KMS-11 (cell line): Measurements from ENCODE around the gene GAB2.

Source experiments
- H2AFZ ChIP-seq: fragments of 200-600 bp; sonication (generic); 2 replicates; pipeline ENCODE4 v1.6.1; 2016; ENCODE audit warnings: antibody characterized with exemption, mixed run types, low read depth
- H3K27ac ChIP-seq: fragments of 200-600 bp; sonication (generic); 2 replicates; pipeline ENCODE4 v1.6.1; 2016; ENCODE audit warnings: mild to moderate bottlenecking, mixed run types
- H3K27me3 ChIP-seq: fragments of 200-600 bp; sonication (generic); 2 replicates; pipeline ENCODE4 v1.6.1; 2017; ENCODE audit warnings: mild to moderate bottlenecking, low read depth, mixed run types, moderate library complexity; ENCODE audit not compliant: insufficient read depth
- H3K36me3 ChIP-seq: fragments of 200-600 bp; sonication (generic); 2 replicates; pipeline ENCODE4 v1.6.1; 2017; ENCODE audit warnings: mild to moderate bottlenecking, mixed run types; ENCODE audit not compliant: insufficient read depth
- H3K4me1 ChIP-seq: fragments of 200-600 bp; sonication (generic); 2 replicates; pipeline ENCODE4 v1.6.1; 2016; ENCODE audit warnings: mild to moderate bottlenecking, low read depth, mixed run types; ENCODE audit not compliant: poor library complexity, severe bottlenecking
- H3K4me2 ChIP-seq: fragments of 200-600 bp; sonication (generic); 2 replicates; pipeline ENCODE4 v1.7.0; 2016; ENCODE audit warnings: mild to moderate bottlenecking, mixed run types
- H3K4me3 ChIP-seq: fragments of 200-600 bp; sonication (generic); IDR thresholded peaks from 2 replicates; pipeline ENCODE4 v1.6.1; 2017; ENCODE audit warnings: low read depth, low read length, mixed read lengths; ENCODE audit not compliant: insufficient read depth
- H3K79me2 ChIP-seq: fragments of 200-600 bp; sonication (generic); 2 replicates; pipeline ENCODE4 v1.6.1; 2016; ENCODE audit warnings: low read depth, mixed run types; ENCODE audit not compliant: insufficient read depth
- H3K9ac ChIP-seq: fragments of 200-600 bp; sonication (generic); 2 replicates; pipeline ENCODE4 v1.6.1; 2016; ENCODE audit warnings: mild to moderate bottlenecking, mixed run types
- H4K20me1 ChIP-seq: fragments of 200-600 bp; sonication (generic); 2 replicates; pipeline ENCODE4 v1.6.1; 2016; ENCODE audit warnings: mild to moderate bottlenecking, mixed run types; ENCODE audit not compliant: insufficient read depth
- CTCF ChIP-seq: fragments of 200-600 bp; sonication (generic); conservative IDR thresholded peaks from 2 replicates; pipeline ENCODE4 v1.6.1; 2017; ENCODE audit warnings: low read depth, mild to moderate bottlenecking, antibody characterized with exemption, low read length, moderate library complexity, mixed read lengths

GAB2 gene

DNA sequence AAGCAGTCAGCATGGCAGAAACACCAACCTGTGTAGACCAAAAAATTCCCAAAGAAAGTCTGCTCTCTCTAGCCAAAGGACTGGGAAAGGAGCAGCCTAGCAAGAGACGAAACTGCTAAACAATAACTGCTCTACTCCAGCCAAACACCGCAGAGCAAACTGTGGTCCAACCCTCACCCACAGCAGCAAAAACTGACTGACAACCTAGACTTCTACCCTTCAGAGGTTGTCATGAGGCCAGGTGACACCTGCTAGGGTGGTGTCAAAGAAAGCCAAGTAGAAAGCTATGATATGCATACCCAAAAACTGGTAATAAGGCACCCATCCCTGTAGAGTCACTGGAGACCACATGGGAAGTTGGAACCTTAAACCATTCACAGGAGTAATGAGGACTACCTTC lies 11.8 kb downstream of the GAB2 start:
- Histone ChIP-seq H3K79me2 (no peaks in the 10 kb centered on the region), H2AFZ (no peak overlapping the region), H3K36me3 (no peaks in the 10 kb centered on the region), H3K4me1 (no peaks in the 10 kb centered on the region), H3K9ac (no peak overlapping the region), H3K4me2 (no peak overlapping the region), H4K20me1 (no peaks in the 10 kb centered on the region), H3K27ac (no peak overlapping the region), H3K4me3 (no peak overlapping the region), H3K27me3 (no peaks in the 10 kb centered on the region)
- TF ChIP-seq CTCF = no peak

DNA sequence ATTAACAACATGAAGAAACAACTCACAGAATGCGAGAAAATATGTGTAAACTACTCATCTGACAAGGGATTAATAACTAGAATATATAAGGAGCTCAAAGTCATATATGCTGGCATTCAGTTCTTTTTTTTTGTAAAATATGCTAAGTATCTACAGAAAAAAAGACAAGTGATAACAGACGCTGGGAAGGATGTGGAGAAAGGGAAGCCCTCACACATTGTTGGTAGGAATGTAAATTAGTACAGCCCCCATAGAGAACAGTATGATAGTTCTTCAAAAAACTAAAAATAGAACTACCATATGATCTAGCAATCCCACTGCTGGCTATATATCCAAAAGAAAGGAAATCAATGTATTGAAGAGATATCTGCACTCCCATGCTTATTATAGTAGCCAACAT lies 13.8 kb downstream of the GAB2 start:
- H3K4me2 ChIP-seq = no peak overlapping the region
- H3K79me2 ChIP-seq = no peaks in the 10 kb centered on the region
- H3K27ac ChIP-seq = no peak overlapping the region
- H2AFZ ChIP-seq = no peak overlapping the region
- no peaks in the 10 kb centered on the region for H4K20me1 ChIP-seq
- no peak overlapping the region for H3K4me3 ChIP-seq
- H3K4me1 ChIP-seq = no peaks in the 10 kb centered on the region
- TF ChIP-seq CTCF = no peak
- H3K27me3 ChIP-seq = no peaks in the 10 kb centered on the region
- H3K9ac ChIP-seq = no peak overlapping the region
- H3K36me3 ChIP-seq = no peaks in the 10 kb centered on the region

DNA sequence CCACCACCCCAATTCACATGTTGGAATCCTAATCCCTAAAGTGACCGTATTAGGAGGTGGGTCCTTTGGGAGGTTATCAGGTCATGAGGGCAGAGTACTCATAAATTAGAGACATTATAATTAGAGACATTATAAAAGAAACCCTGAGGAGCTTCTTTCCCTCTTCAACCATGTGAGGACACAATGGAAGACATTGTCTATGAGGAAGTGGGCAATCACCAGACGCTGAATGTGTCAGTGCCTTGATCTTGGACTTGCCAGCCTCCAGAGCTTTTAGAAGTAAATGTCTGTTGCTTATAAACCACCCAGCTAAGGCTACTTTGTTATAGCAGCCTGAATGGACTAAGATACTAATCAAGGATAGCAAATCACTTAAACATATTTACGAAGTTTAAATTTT lies 14.8 kb downstream of the GAB2 start:
- Histone ChIP-seq H2AFZ (no peak overlapping the region), H3K27ac (no peak overlapping the region), H3K79me2 (no peaks in the 10 kb centered on the region), H3K36me3 (no peaks in the 10 kb centered on the region), H4K20me1 (no peaks in the 10 kb centered on the region), H3K9ac (no peak overlapping the region), H3K4me2 (no peak overlapping the region), H3K27me3 (no peaks in the 10 kb centered on the region), H3K4me3 (no peak overlapping the region), H3K4me1 (no peaks in the 10 kb centered on the region)
- no peak for TF ChIP-seq CTCF

- Histone ChIP-seq H3K4me2 (no peak overlapping the region), H3K27ac (no peak overlapping the region), H3K79me2 (no peaks in the 10 kb centered on the region), H3K36me3 (no peaks in the 10 kb centered on the region), H3K9ac (no peak overlapping the region), H2AFZ (no peak overlapping the region), H3K4me1 (no peaks in the 10 kb centered on the region), H3K27me3 (no peaks in the 10 kb centered on the region), H4K20me1 (no peaks in the 10 kb centered on the region), H3K4me3 (no peak overlapping the region)
- TF ChIP-seq CTCF = no peak
Observed at GRCh38 chr11:78400702-78401101, 16.9 kb downstream of the GAB2 start.

- H3K36me3 ChIP-seq = no peaks in the 10 kb centered on the region
- no peaks in the 10 kb centered on the region for H3K27me3 ChIP-seq
- no peak overlapping the region for H3K4me3 ChIP-seq
- no peak overlapping the region for H3K27ac ChIP-seq
- H3K4me1 ChIP-seq = no peaks in the 10 kb centered on the region
- H2AFZ ChIP-seq = no peak overlapping the region
- H3K79me2 ChIP-seq = no peaks in the 10 kb centered on the region
- TF ChIP-seq CTCF = no peak
- H3K9ac ChIP-seq = no peak overlapping the region
- H4K20me1 ChIP-seq = no peaks in the 10 kb centered on the region
- H3K4me2 ChIP-seq = no peak overlapping the region
Observed at GRCh38 chr11:78400116-78400515, 17.5 kb downstream of the GAB2 start.
